ENCODE data around the gene REEP5. TPM values are rescaled to one million over a fixed set of nuclear protein-coding genes. Genes with fewer than 3 reads are reported as not detected.
A peak's percentile ranks its signal among the peaks of the same experiment; 100 is the strongest.
"Not testable (repeated sequence)": the region's sequence is repeated elsewhere in the genome, so short reads cannot be mapped to it uniquely, and the experiment has no call there.

REEP5 gene
- total RNA-seq, 1 donor from 2014 or later = 89.1 TPM

- H3K9me3 ChIP-seq = no peaks in the 10 kb centered on the region
- intact Hi-C loops (cut with DNase I) = loop anchor here (10.0 kb wide), 1 partner anchor 104 kb away; no protein-coding TSS in a partner anchor
- TF ChIP-seq POLR2A (IDR thresholded peaks at IDR 0.05) = peak in 1 of 2 donors; percentile 48
- no peak for TF ChIP-seq CTCF (IDR thresholded peaks at IDR 0.05)
- peak; percentile 89 to 96 for TF ChIP-seq POLR2AphosphoS5 (IDR thresholded peaks at IDR 0.05; ENCODE audit: insufficient read depth in 1 of 2, low read depth in 1 of 2)
These were observed 60.9 kb downstream of the REEP5 start, which contains the start of gene SRP19 for GRCh38 chr5:112860929-112861637. Gene SRP19, plus strand, starts transcription at chr5:112861287. Its CDS starts 90 bp downstream, at chr5:112861377.

GRCh38 chr5:112860571-112860928 is 61.5 kb downstream of the REEP5 start:
- intact Hi-C loops (cut with DNase I) = loop anchor here (10.0 kb wide), 1 partner anchor 104 kb away; no protein-coding TSS in a partner anchor
- not testable (repeated sequence) for DNase-seq (ENCODE audit: extremely low spot score in 2 of 2); H3K9me3 ChIP-seq; H3K27me3 ChIP-seq
- peak overlapping the region; percentile 87 to 99 for H3K4me3 ChIP-seq
- H3K4me1 ChIP-seq = peaks cover 32% of the 10 kb centered on the region
- H3K36me3 ChIP-seq = peaks cover 0 to 15% of the 10 kb centered on the region in 2 donors
- peak overlapping the region; percentile 42 for H3K27ac ChIP-seq

More at GRCh38 chr5:112860929-112861637, 60.9 kb downstream of the REEP5 start, which contains the start of gene SRP19:
- Histone ChIP-seq H3K27ac (peak within 1 kb of the TSS; percentile 81), H3K36me3 (peaks cover 0 to 18% of the 10 kb centered on the region in 2 donors), H3K4me1 (peaks cover 32% of the 10 kb centered on the region), H3K4me3 (peak within 1 kb of the TSS; percentile 87 to 99), H3K27me3 (no peaks in the 10 kb centered on the region)
- peak; percentile 96 for DNase-seq (ENCODE audit: extremely low spot score in 2 of 2)

GRCh38 chr5:112857866-112858265 is 64.2 kb downstream of the REEP5 start:
- H3K27ac ChIP-seq = no peak overlapping the region
- peaks cover 18% of the 10 kb centered on the region for H3K4me1 ChIP-seq
- H3K4me3 ChIP-seq = no peak overlapping the region
- intact Hi-C loops (cut with DNase I) = no loop called here
- H3K36me3 ChIP-seq = peaks cover 0 to 2% of the 10 kb centered on the region in 2 donors
- no peak for DNase-seq (ENCODE audit: extremely low spot score in 2 of 2)
- H3K9me3 ChIP-seq = no peaks in the 10 kb centered on the region
- TF ChIP-seq POLR2AphosphoS5 (IDR thresholded peaks at IDR 0.05; ENCODE audit: insufficient read depth in 1 of 2, low read depth in 1 of 2) = no peak
- TF ChIP-seq POLR2A (IDR thresholded peaks at IDR 0.05) = no peak
- no peak for TF ChIP-seq CTCF (IDR thresholded peaks at IDR 0.05)
- H3K27me3 ChIP-seq = no peaks in the 10 kb centered on the region

- Histone ChIP-seq H3K27me3 (no peaks in the 10 kb centered on the region), H3K36me3 (no peaks in the 10 kb centered on the region), H3K27ac (no peak overlapping the region), H3K4me3 (no peak overlapping the region), H3K9me3 (no peaks in the 10 kb centered on the region), H3K4me1 (no peaks in the 10 kb centered on the region)
- intact Hi-C loops (cut with DNase I) = no loop called here
- no peak for DNase-seq (ENCODE audit: extremely low spot score in 2 of 2)
- TF ChIP-seq CTCF (IDR thresholded peaks at IDR 0.05) = no peak
- TF ChIP-seq POLR2AphosphoS5 (IDR thresholded peaks at IDR 0.05; ENCODE audit: insufficient read depth in 1 of 2, low read depth in 1 of 2) = no peak
- TF ChIP-seq POLR2A (IDR thresholded peaks at IDR 0.05) = no peak
These were observed 67.4 kb downstream of the REEP5 start for GRCh38 chr5:112854651-112855050.

GRCh38 chr5:112849912-112850311 is 72.1 kb downstream of the REEP5 start:
- Histone ChIP-seq H3K36me3 (no peaks in the 10 kb centered on the region), H3K4me1 (no peaks in the 10 kb centered on the region), H3K27me3 (no peaks in the 10 kb centered on the region), H3K9me3 (no peaks in the 10 kb centered on the region), H3K27ac (no peak overlapping the region), H3K4me3 (no peak overlapping the region)
- intact Hi-C loops (cut with DNase I) = no loop called here
- no peak for DNase-seq (ENCODE audit: extremely low spot score in 2 of 2)
- no peak for TF ChIP-seq POLR2AphosphoS5 (IDR thresholded peaks at IDR 0.05; ENCODE audit: insufficient read depth in 1 of 2, low read depth in 1 of 2)

All from vagina (tissue), 2 donors.